CD4-positive, alpha-beta T cell treated with Interleukin-6 for 4 hours (primary cell): ENCODE results near the gene TPPP2.
"Not testable (repeated sequence)": the region's sequence is repeated elsewhere in the genome, so short reads cannot be mapped to it uniquely, and the experiment has no call there.

Source experiments
- DNase-seq: peaks from one replicate; pipeline ENCODE4 v3.0.0-alpha.2; 2020; ENCODE audit warnings: mixed read lengths

The TPPP2 gene

GRCh38 chr14:21039585-21040369 is 9.8 kb downstream of the TPPP2 start:
- DNase-seq: peak; percentile 46

DNA sequence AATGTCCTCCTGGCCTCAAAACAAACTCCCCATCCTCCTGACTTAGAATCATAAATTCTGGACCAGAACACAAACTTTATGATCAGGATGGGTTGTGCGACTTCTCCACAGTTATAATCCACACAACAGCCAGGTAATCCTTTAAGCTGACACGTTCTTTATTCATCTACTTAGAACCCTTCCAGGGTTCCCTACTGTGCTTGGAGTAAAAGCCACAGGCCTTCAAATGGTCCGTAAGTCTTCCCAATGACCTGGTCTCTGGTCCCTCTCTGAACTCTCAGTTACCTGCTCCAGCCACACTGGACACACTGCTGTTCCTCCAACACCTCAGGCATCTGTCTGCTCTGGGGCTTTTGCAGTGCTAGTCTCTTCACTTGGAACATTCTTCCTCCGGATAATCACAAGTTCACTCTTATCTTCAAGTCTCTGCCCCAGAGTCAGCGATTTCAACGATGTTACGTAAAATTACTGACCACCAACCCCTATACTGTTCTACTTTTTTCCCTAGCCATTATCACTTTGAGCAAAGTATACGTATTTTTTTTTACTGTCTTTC is 10.4 kb downstream of the TPPP2 start:
- no peak for DNase-seq

DNA sequence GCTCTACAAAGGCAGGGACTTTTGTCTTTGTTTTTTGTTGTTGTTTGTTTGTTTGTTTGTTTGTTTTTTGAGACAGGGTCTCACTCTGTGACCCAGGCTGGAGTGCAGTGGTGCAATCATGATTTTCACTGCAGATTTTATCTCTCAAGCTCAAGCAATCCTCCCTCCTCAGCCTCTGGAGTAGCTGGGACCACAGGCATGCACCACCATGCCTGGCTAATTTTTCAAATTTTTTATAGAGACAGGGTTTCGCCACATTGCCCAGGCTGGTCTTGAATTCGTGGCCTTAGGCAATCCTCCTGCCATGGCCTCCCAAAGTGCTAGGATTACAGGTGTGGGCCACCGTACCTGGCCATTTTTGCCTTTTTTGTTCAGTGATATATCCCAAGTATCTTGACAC is 10.9 kb downstream of the TPPP2 start:
- not testable (repeated sequence) for DNase-seq

DNA sequence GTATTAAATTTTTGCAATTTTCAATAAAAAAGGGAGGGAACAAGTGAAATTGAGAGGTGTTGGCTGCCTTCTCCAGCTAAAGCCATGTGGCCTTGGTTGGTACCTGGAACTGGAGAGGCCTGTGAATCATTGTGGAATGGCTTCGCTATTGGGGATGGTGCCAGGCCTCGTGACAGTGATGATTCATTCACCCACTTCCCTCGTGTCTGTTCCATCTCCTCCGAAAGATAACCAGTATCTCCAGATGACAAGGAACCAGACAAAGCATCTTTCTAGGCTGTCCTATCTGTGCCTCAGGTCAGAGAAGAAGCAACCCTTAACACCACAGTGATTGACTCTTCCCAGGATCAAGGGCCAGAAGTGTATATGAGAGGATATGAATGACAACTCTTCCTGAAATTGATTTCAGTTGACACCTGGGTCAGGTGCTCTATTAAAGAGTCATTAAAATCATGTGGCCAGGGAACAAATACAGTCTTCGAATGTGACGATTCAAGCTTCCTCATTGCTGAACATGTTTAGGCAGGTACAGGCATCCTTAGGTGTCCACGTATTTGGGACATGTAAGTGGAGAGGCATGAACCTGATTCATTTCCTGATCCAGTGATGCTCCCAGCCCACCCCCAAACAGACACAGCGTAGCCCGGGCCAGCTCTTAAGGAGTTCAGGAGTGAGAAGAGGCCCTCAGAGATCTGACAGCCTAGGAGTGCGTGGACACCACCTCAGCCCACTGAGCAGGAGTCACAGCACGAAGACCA is 11.8 kb downstream of the TPPP2 start, which contains the start of gene RNASE7:
Gene RNASE7, plus strand, starts transcription at position 687 of the 758 bp plus-strand sequence. CDS start 631 bp downstream, outside the sequence.
- peak; percentile 10 for DNase-seq

DNA sequence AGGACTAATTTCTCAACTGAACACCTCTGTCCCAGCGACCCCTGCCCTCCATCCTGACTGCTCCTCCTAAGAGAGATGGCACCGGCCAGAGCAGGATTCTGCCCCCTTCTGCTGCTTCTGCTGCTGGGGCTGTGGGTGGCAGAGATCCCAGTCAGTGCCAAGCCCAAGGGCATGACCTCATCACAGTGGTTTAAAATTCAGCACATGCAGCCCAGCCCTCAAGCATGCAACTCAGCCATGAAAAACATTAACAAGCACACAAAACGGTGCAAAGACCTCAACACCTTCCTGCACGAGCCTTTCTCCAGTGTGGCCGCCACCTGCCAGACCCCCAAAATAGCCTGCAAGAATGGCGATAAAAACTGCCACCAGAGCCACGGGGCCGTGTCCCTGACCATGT is 12.9 kb downstream of the TPPP2 start:
- DNase-seq: no peak

DNA sequence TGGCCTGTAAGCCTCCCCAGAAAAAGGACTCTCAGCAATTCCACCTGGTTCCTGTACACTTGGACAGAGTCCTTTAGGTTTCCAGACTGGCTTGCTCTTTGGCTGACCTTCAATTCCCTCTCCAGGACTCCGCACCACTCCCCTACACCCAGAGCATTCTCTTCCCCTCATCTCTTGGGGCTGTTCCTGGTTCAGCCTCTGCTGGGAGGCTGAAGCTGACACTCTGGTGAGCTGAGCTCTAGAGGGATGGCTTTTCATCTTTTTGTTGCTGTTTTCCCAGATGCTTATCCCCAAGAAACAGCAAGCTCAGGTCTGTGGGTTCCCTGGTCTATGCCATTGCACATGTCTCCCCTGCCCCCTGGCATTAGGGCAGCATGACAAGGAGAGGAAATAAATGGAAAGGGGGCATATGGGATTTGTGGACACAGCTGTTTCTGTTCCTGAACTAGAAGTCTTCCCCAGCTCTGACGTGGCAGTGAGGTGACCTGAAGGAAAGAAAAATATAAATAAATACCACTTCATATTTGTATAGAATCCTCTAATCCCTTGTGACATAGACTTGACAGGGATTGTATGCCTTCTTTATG is 13.5 kb downstream of the TPPP2 start:
- DNase-seq: no peak

DNA sequence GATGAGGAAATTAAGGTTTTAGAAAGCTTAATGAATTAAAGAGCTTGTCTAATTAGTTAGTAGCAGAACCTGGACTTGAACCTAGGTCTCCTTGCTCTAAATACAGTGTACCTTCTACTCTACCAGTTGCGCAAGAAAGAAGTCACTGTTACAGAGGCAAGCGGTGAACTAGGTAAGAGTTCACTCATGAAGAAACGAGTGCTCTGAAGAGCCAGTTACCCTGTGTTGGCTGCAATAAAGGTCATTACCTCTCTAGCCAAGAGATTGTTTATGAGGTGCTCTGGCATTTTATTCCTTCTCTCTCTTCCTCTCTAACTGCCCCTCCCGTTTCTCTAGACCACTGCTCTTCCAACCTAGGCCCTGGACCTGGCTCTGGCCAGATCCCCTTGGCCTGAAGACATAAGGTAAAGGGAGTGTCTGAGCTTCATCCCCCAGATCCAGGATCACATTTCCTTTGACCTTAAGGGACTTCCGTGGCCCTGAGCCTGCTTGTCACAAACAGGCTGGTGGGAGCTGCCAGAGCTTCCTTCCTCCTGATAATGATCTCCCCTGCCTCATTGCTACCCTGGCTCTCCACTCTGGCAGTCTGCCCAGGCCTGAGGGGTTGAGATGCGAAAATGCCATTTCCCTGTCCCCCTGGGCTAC is 14.1 kb downstream of the TPPP2 start:
- DNase-seq: peak; percentile 39

DNA sequence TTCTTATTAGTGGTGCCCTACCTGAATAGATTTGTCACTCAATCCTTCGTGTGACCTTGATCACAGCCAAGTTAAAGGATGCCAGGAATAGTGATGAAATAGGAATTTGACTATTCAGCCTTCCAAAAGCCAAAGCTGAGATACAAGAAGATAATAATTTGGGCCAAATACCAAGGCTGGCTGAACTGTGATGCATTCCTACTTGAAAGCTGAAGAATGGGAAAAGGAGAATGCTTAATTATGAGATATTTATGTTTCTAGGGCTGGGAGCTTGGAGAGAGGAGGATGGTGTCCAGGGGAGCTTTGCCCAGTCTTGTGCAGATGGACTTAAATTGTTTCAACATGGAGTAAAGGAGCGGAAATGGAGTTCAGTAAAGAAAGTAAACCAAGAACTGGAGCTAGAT is 17.4 kb downstream of the TPPP2 start:
- DNase-seq: no peak

GRCh38 chr14:21048638-21049037 is 18.6 kb downstream of the TPPP2 start:
- no peak for DNase-seq

DNA sequence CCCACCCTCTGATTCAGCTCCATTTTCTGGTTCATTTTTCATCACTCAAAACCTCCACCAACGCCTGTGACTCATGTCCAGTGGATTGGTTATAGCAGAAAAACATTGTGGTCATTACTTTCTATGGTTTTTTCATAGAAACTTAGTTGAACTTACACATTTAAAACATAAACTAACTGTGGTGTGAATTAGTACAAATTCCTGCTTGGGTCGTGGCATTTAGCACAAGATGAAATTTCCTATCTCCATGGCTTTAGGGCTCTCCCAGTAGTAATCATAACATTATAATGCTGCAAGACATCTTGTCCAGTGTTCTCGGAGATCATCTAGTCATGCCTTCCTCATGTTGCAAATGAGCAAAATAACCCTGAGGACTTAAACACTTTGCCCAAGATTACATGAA is 19.3 kb downstream of the TPPP2 start:
- no peak for DNase-seq

- DNase-seq: no peak
Measured at GRCh38 chr14:21050597-21050996, 20.6 kb downstream of the TPPP2 start.

GRCh38 chr14:21053184-21054122 is 23.4 kb downstream of the TPPP2 start:
- no peak for DNase-seq

GRCh38 chr14:21054123-21054767 is 24.2 kb downstream of the TPPP2 start:
- DNase-seq: no peak

GRCh38 chr14:21054768-21055145 is 24.7 kb downstream of the TPPP2 start:
- no peak for DNase-seq

- no peak for DNase-seq
Measured at GRCh38 chr14:21055432-21056117, 25.6 kb downstream of the TPPP2 start.

DNA sequence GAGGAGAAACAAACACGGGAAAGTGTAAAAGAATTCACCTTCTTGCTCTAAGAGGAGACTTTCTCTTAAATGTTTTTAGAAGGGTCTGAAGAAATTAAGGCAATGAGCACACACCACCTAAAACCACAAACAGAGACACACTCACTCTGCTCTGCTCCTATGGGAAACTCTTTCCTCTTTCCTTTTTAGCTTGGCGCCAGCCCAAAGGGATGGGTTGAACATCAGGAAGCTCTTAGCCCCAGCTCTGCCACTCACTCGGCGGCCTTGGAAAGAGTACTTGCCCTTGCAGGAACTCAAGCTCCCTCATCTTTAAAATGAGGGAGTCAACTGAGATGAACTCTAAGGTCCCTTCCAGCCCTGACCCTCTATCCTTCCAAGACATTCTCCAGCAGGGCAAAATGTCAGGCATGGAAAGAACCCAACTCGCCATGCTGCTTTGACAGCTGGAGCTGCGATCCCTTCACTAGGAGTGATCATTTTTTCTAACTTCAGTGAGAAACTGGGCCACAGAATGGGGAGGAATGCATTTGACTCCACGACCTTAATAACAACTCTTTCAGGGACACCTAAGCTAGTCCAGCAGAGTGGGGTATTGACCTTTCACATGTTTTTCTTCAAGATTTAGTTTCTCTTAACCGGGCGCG is 26.6 kb downstream of the TPPP2 start:
- DNase-seq: no peak

DNA sequence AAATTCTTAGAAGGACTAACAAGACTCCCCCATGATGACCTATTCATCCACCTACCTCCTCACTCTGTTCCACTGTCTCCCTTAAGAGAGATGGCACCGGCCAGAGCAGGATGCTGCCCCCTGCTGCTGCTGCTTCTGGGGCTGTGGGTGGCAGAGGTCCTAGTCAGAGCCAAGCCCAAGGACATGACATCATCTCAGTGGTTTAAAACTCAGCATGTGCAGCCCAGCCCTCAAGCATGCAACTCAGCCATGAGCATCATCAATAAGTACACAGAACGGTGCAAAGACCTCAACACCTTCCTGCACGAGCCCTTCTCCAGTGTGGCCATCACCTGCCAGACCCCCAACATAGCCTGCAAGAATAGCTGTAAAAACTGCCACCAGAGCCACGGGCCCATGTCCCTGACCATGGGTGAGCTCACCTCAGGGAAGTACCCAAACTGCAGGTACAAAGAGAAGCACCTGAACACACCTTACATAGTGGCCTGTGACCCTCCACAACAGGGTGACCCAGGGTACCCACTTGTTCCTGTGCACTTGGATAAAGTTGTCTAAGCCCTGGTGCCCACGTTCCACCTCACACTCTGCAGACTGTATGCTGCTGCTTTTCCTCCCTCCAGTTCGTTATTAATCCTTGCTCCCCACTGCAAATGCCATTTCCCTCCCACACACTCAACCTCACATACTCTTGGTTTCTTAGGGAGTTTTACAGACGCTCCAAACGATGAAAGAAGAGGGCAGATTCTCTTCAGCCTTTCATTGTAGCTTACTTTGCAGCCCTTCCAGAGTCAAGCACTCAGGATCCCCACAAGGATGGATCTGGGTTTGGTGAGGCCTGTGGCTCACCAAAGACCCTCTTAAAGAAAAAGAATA is 28.0 kb downstream of the TPPP2 start, which contains the start of gene RNASE8:
Gene RNASE8, plus strand, starts transcription at position 20 of the 873 bp plus-strand sequence. Its CDS starts 71 bp downstream, at position 91.
- no peak for DNase-seq

- DNase-seq: no peak
Measured at GRCh38 chr14:21058903-21059302, 28.9 kb downstream of the TPPP2 start.
